Coronary artery (tissue), 2 donors: Measurements from ENCODE around the gene USP4.
"Not testable (repeated sequence)": the region's sequence is repeated elsewhere in the genome, so short reads cannot be mapped to it uniquely, and the experiment has no call there.

Experiments
- DNase-seq: peaks from one replicate; pipeline ENCODE4 v3.0.0-alpha.2; 2017; ENCODE audit warnings: low spot score
- H3K27ac ChIP-seq, 2 donors: fragments of 200-600 bp; sonication (generic); one replicate each; pipeline ENCODE4 v1.5.1; 2016 to 2019
- H3K4me3 ChIP-seq: fragments of 200-600 bp; sonication (generic); 2 replicates; pipeline ENCODE4 v1.5.1; 2016; ENCODE audit warnings: mild to moderate bottlenecking, moderate library complexity
- TF ChIP-seq, protein P1 (sequence below): fragments of 200-600 bp; sonication (generic); IDR thresholded peaks from one replicate; pipeline ENCODE4 v1.5.1; 2019; ENCODE audit warnings: antibody characterized with exemption

Gene USP4

DNA sequence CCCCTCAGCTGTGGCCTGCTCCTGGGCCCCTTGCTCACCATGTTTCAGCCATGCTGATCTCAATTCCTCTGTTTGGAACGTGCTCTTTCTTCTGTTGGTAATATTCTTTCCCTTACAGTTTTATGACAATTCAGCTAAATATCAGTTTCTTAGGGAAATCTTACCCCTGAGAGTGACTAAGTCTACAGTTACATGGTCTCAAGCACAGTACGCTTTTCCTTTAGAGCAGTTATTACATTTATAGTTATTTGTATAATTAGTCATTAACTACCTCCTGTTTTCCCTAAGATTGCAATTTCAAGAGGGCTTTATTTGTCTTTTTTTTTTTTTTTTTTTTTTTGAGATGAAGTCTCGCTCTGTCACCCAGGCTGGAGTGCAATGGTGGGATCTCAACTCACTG, 86.3 kb downstream of the USP4 start:
- no peak overlapping the region for H3K4me3 ChIP-seq
- no peak for DNase-seq
- H3K27ac ChIP-seq = no peak overlapping the region
- TF ChIP-seq, protein P1, sequence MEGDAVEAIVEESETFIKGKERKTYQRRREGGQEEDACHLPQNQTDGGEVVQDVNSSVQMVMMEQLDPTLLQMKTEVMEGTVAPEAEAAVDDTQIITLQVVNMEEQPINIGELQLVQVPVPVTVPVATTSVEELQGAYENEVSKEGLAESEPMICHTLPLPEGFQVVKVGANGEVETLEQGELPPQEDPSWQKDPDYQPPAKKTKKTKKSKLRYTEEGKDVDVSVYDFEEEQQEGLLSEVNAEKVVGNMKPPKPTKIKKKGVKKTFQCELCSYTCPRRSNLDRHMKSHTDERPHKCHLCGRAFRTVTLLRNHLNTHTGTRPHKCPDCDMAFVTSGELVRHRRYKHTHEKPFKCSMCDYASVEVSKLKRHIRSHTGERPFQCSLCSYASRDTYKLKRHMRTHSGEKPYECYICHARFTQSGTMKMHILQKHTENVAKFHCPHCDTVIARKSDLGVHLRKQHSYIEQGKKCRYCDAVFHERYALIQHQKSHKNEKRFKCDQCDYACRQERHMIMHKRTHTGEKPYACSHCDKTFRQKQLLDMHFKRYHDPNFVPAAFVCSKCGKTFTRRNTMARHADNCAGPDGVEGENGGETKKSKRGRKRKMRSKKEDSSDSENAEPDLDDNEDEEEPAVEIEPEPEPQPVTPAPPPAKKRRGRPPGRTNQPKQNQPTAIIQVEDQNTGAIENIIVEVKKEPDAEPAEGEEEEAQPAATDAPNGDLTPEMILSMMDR = no peak

DNA sequence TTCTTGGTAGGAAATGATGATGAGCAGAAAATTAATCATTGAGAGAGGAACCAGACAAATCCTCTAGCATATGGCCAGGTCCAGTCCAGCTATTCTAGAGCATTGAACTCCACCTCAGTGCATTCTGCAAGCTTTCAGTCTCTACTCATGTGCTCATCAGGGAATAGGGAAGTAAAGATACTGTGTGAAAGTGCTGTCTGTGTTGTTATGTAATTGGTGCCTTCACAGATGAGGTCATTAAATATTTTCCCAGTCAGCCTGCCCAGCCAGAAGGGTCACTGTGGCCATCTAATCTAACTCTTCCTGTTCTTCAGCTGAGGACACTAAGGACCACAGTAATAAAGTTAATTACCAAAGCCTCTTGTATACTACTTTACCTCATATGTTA, 91.0 kb downstream of the USP4 start:
- TF ChIP-seq, protein P1 = no peak
- no peak for DNase-seq
- Histone ChIP-seq H3K27ac (peak overlapping the region in 1 of 2 donors; percentile 47), H3K4me3 (no peak overlapping the region)

DNA sequence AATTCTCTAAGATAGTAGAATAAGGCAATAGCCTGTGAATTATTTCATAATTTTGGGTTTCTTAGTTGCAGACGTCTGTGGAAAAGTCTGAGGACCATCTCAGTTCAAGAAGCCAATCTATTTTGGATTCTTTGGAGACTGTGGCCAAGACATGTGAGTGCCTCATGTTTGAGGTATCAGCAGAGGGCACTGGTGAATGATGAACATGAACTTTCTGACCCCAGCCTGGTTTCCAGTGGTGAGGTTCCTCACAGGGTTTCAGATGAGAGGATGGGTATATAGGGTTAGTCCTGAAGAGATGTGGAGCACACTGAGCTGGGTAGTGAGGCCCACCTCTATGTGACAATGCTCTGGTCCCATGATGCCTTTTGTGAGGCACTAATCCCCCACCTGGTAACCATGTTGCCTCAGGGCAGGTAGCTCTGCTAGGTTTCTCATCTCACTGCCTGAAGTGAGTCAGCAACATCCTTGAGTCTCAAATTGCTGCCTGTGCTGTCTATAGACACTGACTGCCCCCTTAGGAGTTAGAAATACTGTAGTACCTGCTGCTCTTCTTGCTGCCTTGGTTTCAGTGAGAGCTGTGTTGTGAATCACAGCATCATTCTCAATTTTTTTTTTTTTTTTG, 95.2 kb downstream of the USP4 start:
- no peak overlapping the region for H3K27ac ChIP-seq
- H3K4me3 ChIP-seq = no peak overlapping the region
- no peak for DNase-seq
- TF ChIP-seq, protein P1 = no peak

DNA sequence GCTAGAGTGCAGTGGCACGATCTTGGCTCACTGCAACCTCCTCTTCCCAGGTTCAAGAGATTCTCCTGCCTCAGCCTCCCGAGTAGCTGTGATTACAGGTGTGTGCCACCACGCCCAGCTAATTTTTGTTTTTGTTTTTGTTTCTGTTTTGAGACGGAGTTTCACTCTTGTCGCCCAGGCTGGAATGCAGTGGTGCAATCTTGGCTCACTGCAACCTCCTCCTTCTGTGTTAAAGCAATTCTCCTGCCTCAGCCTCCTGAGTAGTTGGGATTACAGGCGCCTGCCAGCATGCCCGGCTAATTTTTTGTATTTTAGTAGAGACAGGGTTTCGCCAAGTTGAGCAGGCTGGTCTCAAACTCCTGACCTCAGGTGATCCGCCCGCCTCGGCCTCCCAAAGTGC, 99.8 kb downstream of the USP4 start:
- not testable (repeated sequence) for H3K4me3 ChIP-seq, H3K27ac ChIP-seq, DNase-seq

GRCh38 chr3:49238274-49239127, 101.4 kb downstream of the USP4 start:
- Histone ChIP-seq H3K27ac (peak overlapping the region; percentile 52 to 62), H3K4me3 (no peak overlapping the region)
- TF ChIP-seq, protein P1 = no peak
- DNase-seq = no peak

GRCh38 chr3:49237344-49237743, 102.5 kb downstream of the USP4 start:
- Histone ChIP-seq H3K27ac (no peak overlapping the region), H3K4me3 (no peak overlapping the region)
- DNase-seq = no peak
- TF ChIP-seq, protein P1 = no peak

GRCh38 chr3:49236226-49236625, 103.6 kb downstream of the USP4 start:
- no peak overlapping the region for H3K4me3 ChIP-seq
- TF ChIP-seq, protein P1 = no peak
- H3K27ac ChIP-seq = no peak overlapping the region
- DNase-seq = no peak

GRCh38 chr3:49228817-49229216, 111.0 kb downstream of the USP4 start:
- not testable (repeated sequence) for DNase-seq

More at GRCh38 chr3:49228817-49229216, 111.0 kb downstream of the USP4 start:
- not testable (repeated sequence) for H3K27ac ChIP-seq, H3K4me3 ChIP-seq
